K562 (cell line): ENCODE data around the gene TFAP2A. TPM values are rescaled to one million over a fixed set of nuclear protein-coding genes. Genes with fewer than 3 reads are reported as not detected.

Experiments
- CUX1 ChIP-seq: fragments of 200-800 bp; sonication (Bioruptor generic); IDR thresholded peaks from 2 replicates; pipeline ENCODE4 v1.6.1; 2016; ENCODE audit warnings: missing genetic modification characterization, missing compliant biosample characterization
- MAZ ChIP-seq, 2 experiments: fragments of 450-650 bp in 1 of 2; sonication (generic) in 1 of 2; formaldehyde crosslinking; IDR thresholded peaks in 1 of 2; conservative IDR thresholded peaks in 1 of 2; 2 replicates each; pipeline versions ENCODE4 v1.4.0 to v1.5.0; 2020; ENCODE audit warnings: mild to moderate bottlenecking in 1 of 2, missing genetic modification reagents in 1 of 2
- MCM5 ChIP-seq: fragments of 450-650 bp; IDR thresholded peaks from 2 replicates; pipeline ENCODE4 v1.6.1; 2016; ENCODE audit warnings: low read depth
- NEUROD1 ChIP-seq: fragments of 150-350 bp; IDR thresholded peaks from 2 replicates; pipeline ENCODE4 v1.6.1; 2014; ENCODE audit warnings: borderline replicate concordance, low read length, low read depth; ENCODE audit not compliant: partially characterized antibody
- PCBP1 ChIP-seq: fragments of 200-400 bp; formaldehyde crosslinking; IDR thresholded peaks from 2 replicates; pipeline ENCODE4 v1.6.1; 2018; ENCODE audit warnings: mild to moderate bottlenecking, low read depth, low read length; ENCODE audit not compliant: poor library complexity, severe bottlenecking
- POLR2A ChIP-seq: fragments of 450-650 bp; conservative IDR thresholded peaks from 2 replicates; pipeline ENCODE4 v1.6.1; 2016
- RBBP5 ChIP-seq: fragments of 200-600 bp; sonication (generic); IDR thresholded peaks from 2 replicates; pipeline ENCODE4 v1.6.1; 2012; ENCODE audit warnings: borderline replicate concordance, mild to moderate bottlenecking, low read length, control low read depth, inconsistent platforms; ENCODE audit not compliant: insufficient read depth, poor library complexity, severe bottlenecking
- SREBF1 ChIP-seq: fragments of 150-350 bp; IDR thresholded peaks from 2 replicates; pipeline ENCODE4 v1.6.1; 2014; ENCODE audit warnings: antibody characterized with exemption, low read depth, low read length, borderline replicate concordance
- TRIM25 ChIP-seq: fragments of 450-650 bp; IDR thresholded peaks from 2 replicates; pipeline ENCODE4 v1.7.0; 2016; ENCODE audit warnings: borderline replicate concordance
- ZBED1 ChIP-seq: IDR thresholded peaks from 2 replicates; pipeline ENCODE4 v1.6.1; 2014
- ZBTB9 ChIP-seq: fragments of 450-650 bp; formaldehyde crosslinking; IDR thresholded peaks from 2 replicates; pipeline ENCODE4 v1.4.0; 2020; ENCODE audit warnings: mild to moderate bottlenecking, moderate library complexity
- ZFP30 ChIP-seq: fragments of 250-450 bp; sonication (Bioruptor Pico); IDR thresholded peaks from 2 replicates; pipeline ENCODE4 v1.8.0; 2022; ENCODE audit warnings: moderate library complexity, mild to moderate bottlenecking, inconsistent platforms, borderline replicate concordance
- ZKSCAN3 ChIP-seq: fragments of 250-450 bp; sonication (Bioruptor Pico); IDR thresholded peaks from 2 replicates; pipeline ENCODE4 v1.4.0; 2020
- ZNF347 ChIP-seq: fragments of 450-650 bp; formaldehyde crosslinking; IDR thresholded peaks from 2 replicates; pipeline ENCODE4 v1.4.0; 2020; ENCODE audit warnings: low read depth, mild to moderate bottlenecking, moderate library complexity
- ZNF398 ChIP-seq: fragments of 250-450 bp; sonication (Bioruptor Pico); IDR thresholded peaks from 2 replicates; pipeline ENCODE4 v1.8.0; 2021; ENCODE audit warnings: moderate library complexity, mild to moderate bottlenecking, inconsistent platforms
- ZNF436 ChIP-seq: fragments of 250-450, 450-650 bp; sonication (Bioruptor Pico); formaldehyde crosslinking; IDR thresholded peaks from 2 replicates; pipeline ENCODE4 v1.7.0; 2020; ENCODE audit warnings: mild to moderate bottlenecking
- ZNF586 ChIP-seq: fragments of 450-650 bp; formaldehyde crosslinking; conservative IDR thresholded peaks from 2 replicates; pipeline ENCODE4 v1.4.0; 2020; ENCODE audit warnings: mild to moderate bottlenecking, moderate library complexity
- polyA plus RNA-seq, 8 experiments: library from polyadenylated mRNA; depleted of rRNA in 4 of 8; stranded (reverse) in 5 of 8; unstranded in 3 of 8; fragments of >200 nt; fragmentation: Nextera tagmentation in 2 of 8; fragmentation: Illumina TruSeq in 1 of 8; extraction: Ambion mirVana in 2 of 8; extraction: Trizol in 1 of 8; gene quantifications; 2 replicates each; pipeline versions ENCODE4 v1.2.1 to v1.2.3, GENCODE V29; 2011 to 2014; ENCODE audit warnings: inconsistent platforms in 1 of 8, missing spikeins in 1 of 8
- total RNA-seq, 7 experiments: library from RNA; depleted of rRNA in 6 of 7; stranded (reverse); fragments of >200 nt in 6 of 7; fragmentation: Illumina TruSeq in 2 of 7; extraction: Trizol in 2 of 7; gene quantifications; 2 replicates each; pipeline versions ENCODE4 v1.2.1 to v1.2.3, GENCODE V29; 2011 to 2021; ENCODE audit warnings: low replicate concordance in 1 of 7

Gene TFAP2A
- total and polyA plus RNA-seq, 9 of the 15 experiments (the other 6 are each of a cell fraction or from before 2014, with no cell fraction given), result 0.14 to 0.53 (median 0.19) TPM; not detected in 1

GRCh38 chr6:10403385-10404106 lies 11.3 kb downstream of the TFAP2A start (continued):
- TF ChIP-seq ZFP30 (CRISPR knock-in tag), result no peak
- no peak for TF ChIP-seq ZNF398
- TF ChIP-seq ZNF436, result no peak
- TF ChIP-seq MAZ (CRISPR knock-in tag; conservative IDR thresholded peaks at IDR 0.05 in 1 of 2, IDR thresholded peaks at IDR 0.05 in 1 of 2), result no peak
- TF ChIP-seq ZBED1, result no peak
- TF ChIP-seq ZNF347 (CRISPR knock-in tag), result no peak
- TF ChIP-seq POLR2A, result no peak; the same call in 1 of the 2 replicates
- no peak for TF ChIP-seq ZBTB9
- TF ChIP-seq MCM5, result no peak
- TF ChIP-seq RBBP5, result no peak
- TF ChIP-seq ZKSCAN3 (CRISPR knock-in tag), result no peak
- TF ChIP-seq CUX1 (CRISPR knock-in tag), result no peak
- TF ChIP-seq SREBF1, result no peak
- no peak for TF ChIP-seq TRIM25
- no peak for TF ChIP-seq PCBP1
- TF ChIP-seq NEUROD1, result no peak
- no peak for TF ChIP-seq ZNF586 (CRISPR knock-in tag)
